T1000 (cell line): ENCODE results near the gene ADPRS.

Experiments used
- DNase-seq: peaks from one replicate; lab custom pipeline; 2025; ENCODE audit warnings: mixed read lengths; lab: John Stamatoyannopoulos, UW

Gene ADPRS, protein sequence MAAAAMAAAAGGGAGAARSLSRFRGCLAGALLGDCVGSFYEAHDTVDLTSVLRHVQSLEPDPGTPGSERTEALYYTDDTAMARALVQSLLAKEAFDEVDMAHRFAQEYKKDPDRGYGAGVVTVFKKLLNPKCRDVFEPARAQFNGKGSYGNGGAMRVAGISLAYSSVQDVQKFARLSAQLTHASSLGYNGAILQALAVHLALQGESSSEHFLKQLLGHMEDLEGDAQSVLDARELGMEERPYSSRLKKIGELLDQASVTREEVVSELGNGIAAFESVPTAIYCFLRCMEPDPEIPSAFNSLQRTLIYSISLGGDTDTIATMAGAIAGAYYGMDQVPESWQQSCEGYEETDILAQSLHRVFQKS

GRCh38 chr1:36088577-36089392 is at the start of gene ADPRS:
TSS of gene ADPRS (plus strand) at chr1:36088892. CDS start at chr1:36088905, 13 bp downstream.
- peak; percentile 88 for DNase-seq

DNA sequence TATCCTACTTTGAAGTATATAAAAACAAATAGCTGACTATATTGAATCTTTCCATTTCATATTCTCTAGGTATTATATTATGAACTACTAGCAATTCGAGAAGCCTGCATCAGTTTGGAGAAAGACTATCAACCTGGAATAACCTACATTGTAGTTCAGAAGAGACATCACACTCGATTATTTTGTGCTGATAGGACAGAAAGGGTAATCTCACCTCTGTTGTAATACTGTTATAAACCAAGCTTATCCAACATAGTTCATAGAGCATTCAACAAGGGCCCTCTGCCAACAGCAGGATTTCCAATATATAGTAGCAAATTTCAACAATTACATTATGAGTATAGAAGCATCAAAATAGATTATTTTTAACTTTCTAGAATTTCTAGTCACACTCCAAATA is 48.5 kb upstream of the ADPRS start:
- DNase-seq = no peak

DNA sequence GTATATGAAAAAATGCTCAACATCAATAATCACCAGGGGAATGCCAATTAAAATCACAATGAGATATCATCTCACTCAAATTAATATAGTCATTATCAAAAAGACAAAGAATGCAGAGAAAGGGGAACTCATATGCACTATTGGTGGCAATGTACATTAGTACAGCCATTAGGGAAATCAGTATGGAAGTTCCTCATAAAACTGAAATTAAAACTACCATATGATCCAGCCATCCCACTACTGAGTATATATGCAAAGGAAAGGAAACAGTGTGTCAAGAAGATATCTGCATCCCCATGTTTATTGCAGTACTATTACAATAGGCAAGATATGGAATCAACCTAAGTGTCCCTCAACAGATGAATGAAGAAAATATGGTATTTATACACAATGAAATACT is 36.9 kb upstream of the ADPRS start:
- no peak for DNase-seq

DNA sequence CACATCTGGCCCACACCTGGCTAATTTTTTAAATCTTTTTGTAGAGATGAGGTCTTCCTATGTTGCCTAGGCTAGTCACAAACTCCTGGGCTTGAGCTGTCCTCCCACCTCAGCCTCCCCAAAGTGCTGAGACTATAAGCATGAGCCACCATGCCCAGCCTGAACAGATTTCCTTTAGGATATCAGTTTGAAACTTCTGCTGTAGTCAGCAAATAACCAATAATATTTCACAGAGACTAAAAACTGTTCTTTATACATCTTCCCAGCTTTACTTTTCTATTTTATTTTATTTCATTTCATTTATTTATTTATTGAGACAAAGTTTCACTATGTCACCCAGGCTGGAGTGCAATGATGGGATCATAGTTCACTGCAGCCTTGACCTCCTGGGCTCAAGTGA is 34.7 kb upstream of the ADPRS start:
- no peak for DNase-seq

GRCh38 chr1:36055706-36056105 is 33.0 kb upstream of the ADPRS start:
- no peak for DNase-seq

GRCh38 chr1:36062315-36062714 is 26.4 kb upstream of the ADPRS start:
- DNase-seq = no peak

DNA sequence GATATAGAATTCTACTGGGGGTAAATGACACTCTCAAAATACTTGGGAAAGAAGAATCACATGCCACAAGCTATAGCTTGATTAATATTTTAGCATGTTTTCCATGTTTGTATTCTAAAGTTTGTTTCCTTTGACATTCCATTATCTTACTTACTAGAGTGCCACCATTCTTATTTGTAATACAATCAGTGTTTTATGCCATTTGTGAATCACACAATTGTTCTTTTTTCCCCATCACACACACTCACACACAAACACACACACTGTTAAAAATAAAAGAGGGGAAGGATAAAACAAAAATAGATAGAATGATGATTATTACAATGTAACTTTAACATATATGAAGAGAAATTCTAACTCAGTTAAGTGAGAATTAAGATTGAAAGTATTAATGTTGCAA is 20.8 kb upstream of the ADPRS start:
- no peak for DNase-seq

DNA sequence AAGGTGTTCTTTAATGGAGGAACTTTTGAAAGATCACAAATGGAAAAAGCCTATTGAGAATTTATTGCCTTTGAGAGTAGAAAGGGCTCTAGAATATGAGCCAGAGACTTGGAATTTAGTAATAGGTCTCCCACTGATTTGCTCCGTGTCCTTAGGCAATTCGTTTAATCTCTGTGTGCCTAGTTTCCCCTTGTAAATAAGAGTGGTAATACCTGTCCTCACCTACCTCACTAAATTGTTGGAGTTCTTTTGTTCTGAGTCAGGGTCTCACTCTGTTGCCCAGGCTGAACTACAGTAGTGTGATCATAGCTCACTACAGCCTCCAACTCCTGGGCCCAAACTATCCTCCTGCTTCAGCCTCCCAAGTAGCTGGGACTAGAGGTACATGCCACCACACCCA is 19.8 kb upstream of the ADPRS start:
- DNase-seq = no peak

DNA sequence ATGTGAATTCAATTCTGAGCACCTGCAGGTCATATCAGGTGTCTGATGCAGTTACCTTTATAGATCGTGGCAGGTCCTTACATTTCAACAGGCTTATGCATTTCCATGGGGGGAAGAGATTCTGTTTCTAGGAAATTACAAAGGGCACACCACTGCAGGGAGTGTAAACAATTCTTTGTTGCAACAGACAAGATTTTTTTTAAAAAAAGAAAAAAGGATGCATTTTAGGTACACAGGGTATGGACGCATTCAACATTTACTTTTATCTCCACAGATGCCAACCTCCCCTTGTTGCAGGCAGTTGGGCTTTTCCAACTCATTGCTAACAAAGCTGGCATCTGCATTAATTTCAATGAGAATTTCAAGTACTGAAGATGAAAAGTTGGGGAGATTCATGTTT is 18.3 kb upstream of the ADPRS start:
- no peak for DNase-seq

DNA sequence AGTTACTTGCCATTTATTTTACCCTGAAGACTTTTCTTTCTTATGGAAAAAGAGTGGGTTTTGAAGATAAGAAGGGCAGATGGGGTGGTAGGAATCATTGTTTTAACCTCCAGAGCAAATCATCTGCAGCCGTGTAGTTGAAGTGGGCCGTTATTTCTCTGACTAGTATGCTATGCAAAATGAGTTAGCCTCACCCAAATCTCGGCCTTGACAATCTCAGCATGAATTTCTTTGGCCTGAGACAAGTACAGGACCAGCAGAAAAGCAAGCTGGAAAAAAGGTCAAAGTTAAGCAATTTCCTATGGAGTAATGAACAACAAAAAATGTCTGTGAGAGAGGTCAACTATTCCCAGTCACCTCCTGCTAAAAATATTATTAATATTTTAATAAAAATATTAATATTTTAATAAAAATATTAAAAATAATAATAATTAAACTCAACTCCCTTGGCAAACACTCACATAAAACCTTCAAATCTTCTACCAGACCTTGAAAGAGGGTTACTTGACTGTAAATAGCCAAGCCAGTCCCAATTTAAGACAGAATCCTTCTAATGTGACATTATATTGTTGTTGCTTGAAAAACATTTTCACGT is 11.6 kb upstream of the ADPRS start:
- DNase-seq = no peak

DNA sequence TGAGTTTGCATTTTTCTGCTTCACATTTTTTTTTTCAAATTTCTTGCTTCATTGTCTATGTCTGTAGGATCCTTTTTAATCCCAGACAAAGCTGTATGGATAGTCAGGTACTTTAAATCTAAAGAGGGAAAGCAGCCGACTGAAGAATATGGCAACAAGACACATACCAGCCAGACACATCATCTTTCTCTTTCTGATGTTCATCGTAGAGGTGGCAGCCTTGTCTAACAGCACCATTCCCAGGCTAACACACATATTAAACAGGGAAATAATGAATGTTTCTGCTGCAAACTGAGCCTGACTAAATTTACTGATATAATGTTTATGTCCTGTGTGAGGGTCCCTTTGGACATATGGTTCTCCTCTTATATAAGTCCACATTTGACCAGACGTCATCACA is 8.5 kb upstream of the ADPRS start:
- no peak for DNase-seq

DNA sequence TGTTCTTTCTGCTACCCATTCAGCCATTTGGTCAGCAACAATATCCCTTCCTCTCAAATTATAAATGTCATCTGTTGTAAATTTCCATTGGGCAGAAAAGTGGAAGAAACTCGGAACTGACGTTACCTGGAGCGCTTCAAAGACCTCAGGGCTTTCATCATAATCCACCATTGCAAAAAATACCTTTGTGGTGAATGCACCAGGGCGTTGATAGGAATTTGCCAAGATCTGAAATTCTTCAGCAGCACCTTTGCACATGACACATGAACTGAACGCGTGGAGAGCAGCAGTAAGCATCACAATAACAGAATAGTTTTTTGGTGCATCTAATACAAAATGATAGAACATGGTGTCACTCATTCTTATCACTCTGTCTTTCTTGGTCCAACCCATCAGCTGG is 7.9 kb upstream of the ADPRS start:
- no peak for DNase-seq

DNA sequence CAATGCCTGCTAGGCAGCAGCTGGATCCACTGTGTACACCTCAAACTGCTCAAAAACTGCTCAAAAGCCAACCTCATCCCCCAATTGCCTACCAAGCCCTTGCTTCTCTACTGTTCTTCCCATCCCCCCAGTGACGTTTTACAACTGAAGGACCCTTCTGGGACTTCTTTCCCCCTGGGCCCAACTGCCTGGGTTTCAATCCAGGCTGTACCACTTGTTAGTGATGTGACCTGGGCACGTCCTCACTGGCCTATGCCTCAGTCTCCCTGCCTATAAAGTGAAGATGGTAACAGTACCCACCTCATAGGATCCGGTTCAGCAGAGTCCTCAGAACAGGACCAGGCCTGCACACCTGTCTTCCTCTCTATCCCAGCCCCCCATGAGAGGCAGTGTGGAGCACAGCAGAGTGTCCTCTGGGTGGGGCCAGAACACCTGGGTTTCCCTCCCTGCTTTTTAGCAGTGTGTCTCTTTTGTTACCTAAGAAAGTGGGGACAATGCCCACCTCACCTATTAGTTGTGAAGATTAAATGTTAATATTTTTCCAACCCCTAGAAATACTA is 6.7 kb upstream of the ADPRS start:
- DNase-seq = no peak

GRCh38 chr1:36083219-36083618 is 5.5 kb upstream of the ADPRS start:
- DNase-seq = no peak

GRCh38 chr1:36083635-36084496 is 4.8 kb upstream of the ADPRS start, which contains the start of gene TEKT2:
TSS of gene TEKT2 (plus strand) at chr1:36084094. CDS start at chr1:36084922, 828 bp downstream.
- peak; percentile 62 for DNase-seq

- no peak for DNase-seq
Observed at GRCh38 chr1:36084497-36085115, 4.1 kb upstream of the ADPRS start.

DNA sequence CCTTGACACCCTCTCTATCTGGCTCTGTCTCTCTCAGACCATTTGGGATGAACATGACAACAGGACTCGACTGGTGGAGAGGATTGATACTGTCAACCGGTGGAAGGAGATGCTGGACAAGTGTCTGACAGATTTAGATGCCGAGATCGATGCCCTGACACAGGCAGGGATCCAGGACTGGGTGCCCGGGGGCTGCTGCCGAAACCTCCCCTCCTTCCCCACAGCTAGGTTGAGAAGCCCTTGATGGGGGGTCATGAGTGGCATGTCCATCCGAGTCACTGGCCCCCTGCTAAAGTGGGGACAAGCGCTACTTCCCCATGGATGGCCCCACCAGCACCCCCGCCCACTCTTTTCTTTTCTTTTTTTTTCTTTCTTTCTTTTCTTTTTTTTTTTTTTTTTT is 3.6 kb upstream of the ADPRS start:
- DNase-seq = no peak

DNA sequence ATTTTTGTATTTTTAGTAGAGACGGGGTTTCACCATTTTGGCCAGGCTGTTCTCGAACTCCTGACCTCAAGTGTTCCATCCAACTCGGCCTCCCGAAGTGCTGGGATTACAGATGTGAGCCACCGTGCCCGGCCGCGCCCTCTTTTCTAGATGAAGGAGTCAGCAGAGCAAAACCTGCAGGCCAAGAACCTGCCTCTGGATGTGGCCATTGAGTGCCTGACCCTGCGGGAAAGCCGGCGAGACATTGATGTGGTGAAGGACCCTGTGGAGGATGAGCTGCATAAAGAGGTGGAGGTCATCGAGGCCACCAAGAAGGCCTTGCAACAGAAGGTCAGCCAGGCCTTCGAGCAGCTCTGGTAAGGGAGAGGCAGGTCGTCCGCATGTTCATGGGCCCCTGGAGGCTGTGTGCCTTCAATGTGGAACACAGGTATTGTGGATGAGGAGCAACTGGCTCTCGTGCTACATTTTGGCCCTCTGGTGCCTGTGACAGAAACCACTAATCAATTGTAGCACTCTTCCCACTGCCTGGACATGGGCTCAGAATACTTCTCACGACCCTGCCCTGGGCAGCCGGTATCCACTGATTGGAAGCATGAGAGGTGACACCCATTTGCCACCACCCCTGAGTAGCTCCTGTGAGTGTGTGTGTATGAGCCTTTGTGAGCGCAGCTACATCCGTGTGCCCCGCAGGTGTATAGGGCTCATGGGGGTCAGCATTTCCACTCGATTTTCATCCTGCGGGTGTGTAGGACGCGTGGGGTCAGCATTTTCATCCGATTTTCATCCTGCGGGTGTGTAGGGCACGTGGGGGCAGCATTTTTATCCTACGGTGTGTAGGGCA is 2.8 kb upstream of the ADPRS start:
- no peak for DNase-seq

- DNase-seq = no peak
Observed at GRCh38 chr1:36086529-36087232, 2.0 kb upstream of the ADPRS start.
